Activated CD8-positive, alpha-beta T cell treated with anti-CD3 and anti-CD28 coated beads for 36 hours (primary cell): Measurements from ENCODE around the gene PTK7. TPM values are rescaled to one million over a fixed set of nuclear protein-coding genes. Genes with fewer than 3 reads are reported as not detected.

ENCODE experiments used
- ATAC-seq: fragments of 200-7000 bp; cut with Tn5 transposase; one replicate; pipeline ENCODE4 v1.10.0; 2021; ENCODE audit warnings: mild to moderate bottlenecking, moderate library complexity
- CTCF ChIA-PET: fragments of 350-600 bp; sonication (Branson Sonifier 250); formaldehyde crosslinking; loops from one replicate; lab custom pipeline; 2021; ENCODE audit warnings: antibody characterized with exemption; lab: Charles Lee
- POLR2A ChIA-PET: fragments of 350-600 bp; sonication (Branson Sonifier 250); formaldehyde crosslinking; loops from one replicate; lab custom pipeline; 2021; ENCODE audit warnings: antibody characterized with exemption; lab: Charles Lee
- DNase-seq: peaks from one replicate; pipeline ENCODE4 v3.0.0-alpha.2; 2020
- H3K27ac Mint-ChIP-seq: one replicate; pipeline ENCODE4 v1.8.0; 2021; ENCODE audit warnings: mild to moderate bottlenecking, mixed read lengths
- H3K27me3 Mint-ChIP-seq: one replicate; pipeline ENCODE4 v1.8.0; 2021; ENCODE audit warnings: mixed read lengths
- H3K36me3 Mint-ChIP-seq: one replicate; pipeline ENCODE4 v1.8.0; 2021; ENCODE audit warnings: low read depth, mixed read lengths
- H3K4me1 Mint-ChIP-seq: one replicate; pipeline ENCODE4 v1.8.0; 2021; ENCODE audit warnings: low read depth, mixed read lengths
- H3K4me3 Mint-ChIP-seq: one replicate; pipeline ENCODE4 v1.8.0; 2021; ENCODE audit warnings: mild to moderate bottlenecking, moderate library complexity, mixed read lengths
- H3K9me3 Mint-ChIP-seq: one replicate; pipeline ENCODE4 v1.8.0; 2021; ENCODE audit warnings: mixed read lengths
- intact Hi-C: fragments of 100-400 bp; cut with micrococcal nuclease; formaldehyde crosslinking; loops from one replicate; pipeline ENCODE4 v1.10.0; 2022
- total RNA-seq, 2 experiments: library from RNA; stranded (reverse); gene quantifications; one replicate each; pipeline ENCODE4 v1.2.3, GENCODE V29; 2021
- TF ChIP-seq, protein P1 (sequence below): fragments of 200-600 bp; IDR thresholded peaks from one replicate; pipeline ENCODE4 v1.8.0; 2022; ENCODE audit warnings: antibody characterized with exemption, mild to moderate bottlenecking

The PTK7 gene
- total RNA-seq, 2 experiments from 2014 or later: 3.8 to 4.1 TPM

DNA sequence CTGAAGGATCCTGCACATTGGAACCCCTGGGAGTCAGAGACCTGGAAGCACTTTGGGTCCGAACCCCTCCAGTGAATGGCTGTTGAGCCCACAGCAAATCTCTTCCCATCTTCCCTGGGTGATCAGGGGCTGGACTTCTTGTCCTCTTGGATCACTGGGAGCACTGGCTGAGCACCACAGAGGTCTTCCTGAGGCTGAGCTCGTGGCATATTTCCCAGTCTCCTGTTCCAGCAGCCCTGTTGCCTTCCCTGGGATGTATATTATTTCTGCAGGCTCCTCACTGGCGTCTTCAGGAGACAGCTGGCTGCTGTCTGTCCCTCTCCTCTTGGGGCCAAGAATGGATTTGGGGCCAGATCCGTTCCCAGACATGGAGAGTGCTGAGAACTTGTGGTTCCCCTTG is 43.4 kb downstream of the PTK7 start:
- H3K27me3 Mint-ChIP-seq: no peaks in the 10 kb centered on the region
- ATAC-seq (no peak), DNase-seq (no peak)
- no peaks in the 10 kb centered on the region for H3K4me1 Mint-ChIP-seq
- no peaks in the 10 kb centered on the region for H3K36me3 Mint-ChIP-seq
- intact Hi-C loops: no loop called here
- CTCF ChIA-PET: no interaction called here
- TF ChIP-seq, protein P1, sequence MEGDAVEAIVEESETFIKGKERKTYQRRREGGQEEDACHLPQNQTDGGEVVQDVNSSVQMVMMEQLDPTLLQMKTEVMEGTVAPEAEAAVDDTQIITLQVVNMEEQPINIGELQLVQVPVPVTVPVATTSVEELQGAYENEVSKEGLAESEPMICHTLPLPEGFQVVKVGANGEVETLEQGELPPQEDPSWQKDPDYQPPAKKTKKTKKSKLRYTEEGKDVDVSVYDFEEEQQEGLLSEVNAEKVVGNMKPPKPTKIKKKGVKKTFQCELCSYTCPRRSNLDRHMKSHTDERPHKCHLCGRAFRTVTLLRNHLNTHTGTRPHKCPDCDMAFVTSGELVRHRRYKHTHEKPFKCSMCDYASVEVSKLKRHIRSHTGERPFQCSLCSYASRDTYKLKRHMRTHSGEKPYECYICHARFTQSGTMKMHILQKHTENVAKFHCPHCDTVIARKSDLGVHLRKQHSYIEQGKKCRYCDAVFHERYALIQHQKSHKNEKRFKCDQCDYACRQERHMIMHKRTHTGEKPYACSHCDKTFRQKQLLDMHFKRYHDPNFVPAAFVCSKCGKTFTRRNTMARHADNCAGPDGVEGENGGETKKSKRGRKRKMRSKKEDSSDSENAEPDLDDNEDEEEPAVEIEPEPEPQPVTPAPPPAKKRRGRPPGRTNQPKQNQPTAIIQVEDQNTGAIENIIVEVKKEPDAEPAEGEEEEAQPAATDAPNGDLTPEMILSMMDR: no peak
- POLR2A ChIA-PET: interaction anchor here (0.9 kb wide), 1 partner anchor 8 kb away, joined by 3 read pairs; no protein-coding TSS in a partner anchor
- no peak overlapping the region for H3K27ac Mint-ChIP-seq
- H3K9me3 Mint-ChIP-seq: no peaks in the 10 kb centered on the region
- H3K4me3 Mint-ChIP-seq: no peak overlapping the region

DNA sequence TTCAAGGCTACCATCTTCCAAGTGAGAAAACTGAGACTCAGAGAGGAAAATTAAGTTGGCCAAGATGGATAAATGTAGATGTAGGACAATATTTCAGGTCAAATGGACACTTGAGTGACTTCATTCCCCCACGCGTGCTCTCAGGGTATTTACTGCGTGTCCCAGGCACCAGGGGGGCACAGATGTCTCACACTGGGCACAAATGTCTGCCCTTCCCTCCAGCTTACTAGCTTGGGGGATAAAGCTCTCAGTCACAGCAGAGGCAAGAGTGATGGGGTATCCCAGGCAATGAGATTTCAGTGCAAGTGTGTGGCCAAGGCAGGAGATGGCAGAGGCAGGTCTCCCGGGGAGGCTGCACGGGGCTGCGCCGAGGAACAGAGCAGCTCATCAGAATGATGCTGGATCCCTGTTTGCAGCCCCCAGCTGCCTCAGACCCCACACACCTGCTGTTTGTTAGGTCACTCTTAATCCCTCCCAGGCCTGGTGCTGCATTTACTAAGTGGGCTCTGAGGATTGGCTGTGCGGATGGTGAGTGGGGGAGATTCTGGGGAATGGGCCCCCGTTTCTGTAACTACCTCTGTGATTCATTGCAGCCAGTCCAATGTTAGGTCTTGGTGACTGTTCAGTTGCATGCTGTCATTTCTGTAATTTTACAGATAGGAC is 44.1 kb downstream of the PTK7 start:
- DNase-seq: no peak
- TF ChIP-seq, protein P1: no peak
- Mint-ChIP-seq H3K27ac (no peak overlapping the region), H3K27me3 (no peaks in the 10 kb centered on the region), H3K36me3 (no peaks in the 10 kb centered on the region), H3K9me3 (no peaks in the 10 kb centered on the region), H3K4me1 (no peaks in the 10 kb centered on the region), H3K4me3 (no peak overlapping the region)
- ATAC-seq: no peak
- CTCF ChIA-PET: no interaction called here
- POLR2A ChIA-PET: interaction anchor here (0.9 kb wide), 1 partner anchor 9 kb away, joined by 3 read pairs; no protein-coding TSS in a partner anchor
- intact Hi-C loops: no loop called here

DNA sequence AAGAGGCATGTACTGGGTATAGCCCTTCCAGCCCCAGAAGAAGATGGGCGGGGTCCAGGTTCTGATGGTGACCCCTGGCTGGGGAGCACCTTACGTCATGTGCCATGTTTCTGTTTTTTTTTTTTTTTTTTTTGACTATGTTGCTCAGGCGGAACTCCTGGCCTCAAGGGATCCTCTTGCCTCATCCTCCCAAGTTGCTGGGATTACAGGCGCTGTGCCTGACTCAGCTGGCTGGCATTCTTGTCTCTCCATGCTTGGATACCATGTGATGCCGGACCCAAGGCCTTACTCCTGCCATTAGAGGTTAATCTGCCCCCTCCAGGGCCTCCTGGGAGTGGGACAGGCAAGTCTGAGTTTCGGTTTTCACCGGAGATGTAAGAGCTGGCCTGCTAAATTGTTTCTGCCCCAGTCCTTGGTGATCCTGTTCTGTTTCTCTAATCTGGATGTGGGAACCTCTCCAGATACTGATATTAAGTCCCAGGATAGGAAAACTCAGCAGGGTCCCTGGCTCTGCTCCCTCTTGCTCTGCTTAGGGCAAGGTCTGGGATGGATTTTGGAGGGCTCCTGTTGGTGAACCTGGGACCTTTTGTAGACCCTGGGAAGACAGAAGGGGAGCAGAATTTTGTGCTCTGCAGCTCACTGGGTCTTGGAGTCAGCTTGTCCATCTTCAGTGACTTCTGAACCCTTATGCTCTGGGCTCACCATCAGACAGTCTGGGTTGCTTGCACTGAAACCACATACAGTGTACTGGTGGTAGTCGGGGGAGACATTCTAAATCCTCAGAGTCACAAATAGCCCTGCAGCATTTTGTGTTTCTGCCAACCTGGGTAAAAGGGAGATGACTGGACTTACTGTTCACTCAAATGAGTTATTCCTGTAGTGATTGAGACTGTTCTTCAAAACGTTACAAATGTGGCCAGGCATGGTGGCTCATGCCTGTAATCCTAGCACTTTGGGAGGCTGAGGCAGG is 45.1 kb downstream of the PTK7 start:
- DNase-seq (no peak), ATAC-seq (no peak)
- Mint-ChIP-seq H3K27me3 (no peaks in the 10 kb centered on the region), H3K36me3 (no peaks in the 10 kb centered on the region), H3K9me3 (no peaks in the 10 kb centered on the region), H3K27ac (no peak overlapping the region), H3K4me3 (no peak overlapping the region), H3K4me1 (no peaks in the 10 kb centered on the region)
- CTCF ChIA-PET: no interaction called here
- intact Hi-C loops: no loop called here
- POLR2A ChIA-PET: no interaction called here
- TF ChIP-seq, protein P1: no peak

DNA sequence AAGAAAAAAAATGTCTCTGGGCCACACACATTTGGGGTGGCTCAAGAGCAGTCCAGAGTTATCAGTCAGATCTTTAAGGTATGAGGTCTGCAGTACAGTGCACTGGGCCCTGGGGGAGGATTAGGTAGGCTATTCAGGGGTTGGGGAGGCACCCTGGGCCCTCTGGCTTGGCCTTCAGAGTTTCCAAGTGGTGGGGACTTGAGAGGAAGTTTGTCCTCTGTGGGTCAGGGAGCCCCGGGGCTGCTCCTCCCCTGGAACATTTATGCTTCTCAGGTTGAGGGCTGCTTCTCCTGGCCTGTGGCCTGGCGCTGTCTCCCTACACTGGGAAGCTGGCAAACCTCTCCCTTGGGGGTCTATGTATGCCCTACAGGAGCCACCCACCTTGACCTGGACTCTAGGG is 46.0 kb downstream of the PTK7 start:
- intact Hi-C loops: no loop called here
- ChIA-PET POLR2A (no interaction called here), CTCF (no interaction called here)
- no peaks in the 10 kb centered on the region for H3K27me3 Mint-ChIP-seq
- H3K9me3 Mint-ChIP-seq: no peaks in the 10 kb centered on the region
- no peaks in the 10 kb centered on the region for H3K36me3 Mint-ChIP-seq
- TF ChIP-seq, protein P1: no peak
- H3K27ac Mint-ChIP-seq: no peak overlapping the region
- H3K4me3 Mint-ChIP-seq: no peak overlapping the region
- DNase-seq (no peak), ATAC-seq (no peak)
- H3K4me1 Mint-ChIP-seq: no peaks in the 10 kb centered on the region
